Measurements from ENCODE around the gene RPS6KL1.

Gene RPS6KL1

GRCh38 chr14:74951443-74952179, 28.6 kb upstream of the RPS6KL1 start:
- no peak for DNase-seq

GRCh38 chr14:74950795-74951442, 27.9 kb upstream of the RPS6KL1 start:
- no peak for DNase-seq

GRCh38 chr14:74949859-74950573, 27.0 kb upstream of the RPS6KL1 start:
- DNase-seq, result no peak

- DNase-seq, result no peak
These were observed 26.1 kb upstream of the RPS6KL1 start for GRCh38 chr14:74949191-74949601.

- peak; percentile 41 for DNase-seq
These were observed 25.4 kb upstream of the RPS6KL1 start for GRCh38 chr14:74948228-74949175.

- DNase-seq, result no peak
These were observed 24.5 kb upstream of the RPS6KL1 start for GRCh38 chr14:74947353-74948227.

GRCh38 chr14:74946659-74947281, 23.7 kb upstream of the RPS6KL1 start:
- no peak for DNase-seq

GRCh38 chr14:74945852-74946658, 23.0 kb upstream of the RPS6KL1 start:
- DNase-seq, result peak; percentile 52

- peak; percentile 24 for DNase-seq
These were observed 22.3 kb upstream of the RPS6KL1 start for GRCh38 chr14:74945261-74945851.

GRCh38 chr14:74942608-74943007, 19.5 kb upstream of the RPS6KL1 start:
- DNase-seq, result no peak

- no peak for DNase-seq
These were observed 19.1 kb upstream of the RPS6KL1 start for GRCh38 chr14:74942181-74942580.

- DNase-seq, result no peak
These were observed 18.6 kb upstream of the RPS6KL1 start for GRCh38 chr14:74941676-74942097.

GRCh38 chr14:74940956-74941565, 18.0 kb upstream of the RPS6KL1 start:
- no peak for DNase-seq

- DNase-seq, result no peak
These were observed 15.8 kb upstream of the RPS6KL1 start for GRCh38 chr14:74938531-74939495.

- DNase-seq, result no peak
These were observed 14.1 kb upstream of the RPS6KL1 start for GRCh38 chr14:74937171-74937570.

- DNase-seq, result no peak
These were observed 13.7 kb upstream of the RPS6KL1 start for GRCh38 chr14:74936731-74937130.

- no peak for DNase-seq
These were observed 13.1 kb upstream of the RPS6KL1 start for GRCh38 chr14:74936151-74936550.

GRCh38 chr14:74935360-74935680, 12.3 kb upstream of the RPS6KL1 start:
- DNase-seq, result no peak

All from HCEC 1CT (cell line).